ENCODE measurements around the gene ADAMTS2. TPM values are rescaled to one million over a fixed set of nuclear protein-coding genes. Genes with fewer than 3 reads are reported as not detected.

The ADAMTS2 gene
- total and polyA plus RNA-seq, 2 of the 8 experiments (the other 6 are each of a cell fraction or from before 2014, with no cell fraction given), result 6.6 to 7.3 TPM

DNA sequence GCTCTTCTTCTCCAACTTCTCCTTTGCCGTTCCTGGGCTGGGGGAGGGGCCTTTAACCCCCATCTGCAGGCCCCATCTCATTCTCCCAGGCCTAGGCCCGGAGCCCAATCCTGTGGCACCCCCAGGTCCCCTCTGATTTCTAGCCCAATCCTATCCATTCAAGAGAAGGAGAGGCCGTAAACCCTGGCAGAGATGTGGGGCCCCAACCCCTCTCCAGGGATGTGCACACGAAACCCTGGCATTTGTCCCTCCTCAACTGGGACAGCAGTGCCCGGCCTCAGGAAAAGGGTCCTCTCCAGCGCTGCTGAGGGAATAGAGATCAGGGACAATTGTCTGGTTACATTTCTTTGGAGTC is 24.2 kb upstream of the ADAMTS2 start (continued):
- TF ChIP-seq SIN3A (conservative IDR thresholded peaks at IDR 0.05 in 1 of 2, IDR thresholded peaks at IDR 0.05 in 1 of 2; ENCODE audit: low read depth in 1 of 2, low read length in 2 of 2) (no peak), JUND (IDR thresholded peaks at IDR 0.05; ENCODE audit: low read length) (no peak), HDAC6 (IDR thresholded peaks at IDR 0.05; ENCODE audit: low read depth, low read length) (no peak)
- TF ChIP-seq, protein P1, sequence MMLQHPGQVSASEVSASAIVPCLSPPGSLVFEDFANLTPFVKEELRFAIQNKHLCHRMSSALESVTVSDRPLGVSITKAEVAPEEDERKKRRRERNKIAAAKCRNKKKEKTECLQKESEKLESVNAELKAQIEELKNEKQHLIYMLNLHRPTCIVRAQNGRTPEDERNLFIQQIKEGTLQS (IDR thresholded peaks at IDR 0.05; ENCODE audit: insufficient read depth, low read depth, low read length), result no peak
